Kidney glomerular epithelial cell (primary cell): ENCODE results near the gene SP9.
"Not testable (repeated sequence)": the region's sequence is repeated elsewhere in the genome, so short reads cannot be mapped to it uniquely, and the experiment has no call there.

Experiments used
- DNase-seq: peaks from one replicate; lab custom pipeline; 2025; lab: John Stamatoyannopoulos, UW

SP9 gene

GRCh38 chr2:174344716-174345461, 10.1 kb downstream of the SP9 start:
- DNase-seq = peak; percentile 39

DNA sequence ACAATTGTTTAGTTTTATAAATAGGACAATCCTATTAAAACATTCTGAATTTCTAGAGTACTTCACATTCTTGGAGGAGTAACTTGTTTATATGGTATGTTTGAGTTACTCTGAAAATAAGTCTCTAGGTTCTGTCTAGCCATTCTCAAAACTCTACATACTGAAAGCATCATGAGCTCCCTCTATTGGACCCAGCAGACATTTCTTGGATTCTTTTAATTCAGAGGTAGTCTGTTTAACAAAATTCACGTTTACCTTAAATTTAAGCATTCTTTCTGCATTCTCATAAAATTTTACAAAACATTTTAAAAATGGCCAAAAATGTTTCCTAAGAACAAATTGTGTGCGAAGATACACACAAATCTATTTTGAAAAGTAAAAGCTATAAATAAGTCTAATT, 15.3 kb downstream of the SP9 start:
- peak; percentile 17 for DNase-seq

DNA sequence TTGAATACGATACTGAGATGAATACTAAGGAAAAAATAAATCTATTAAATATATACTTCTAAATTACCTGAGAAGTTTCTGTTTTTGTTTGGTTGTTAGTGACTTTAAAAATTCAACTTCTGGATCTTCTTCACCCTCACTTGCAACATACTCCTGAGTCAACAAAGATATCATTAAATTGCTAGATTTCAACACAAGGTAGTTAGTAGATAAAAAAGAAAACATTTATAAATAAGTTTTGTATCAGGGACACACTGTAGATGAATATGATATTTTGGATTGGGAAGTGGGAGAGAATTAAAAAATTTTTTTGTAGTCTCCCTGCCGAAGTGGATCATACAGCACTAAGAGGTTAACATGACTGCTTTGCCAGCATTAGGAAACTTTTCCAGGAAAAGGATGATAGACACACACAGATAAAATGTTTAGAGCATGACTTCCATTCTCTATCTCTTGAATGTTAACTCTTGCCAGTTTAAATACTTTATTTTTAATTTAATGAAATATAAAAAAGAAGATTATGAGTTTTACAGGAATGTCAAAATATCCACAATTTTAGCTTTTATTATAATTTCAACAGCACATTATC, 15.9 kb downstream of the SP9 start:
- DNase-seq = no peak

DNA sequence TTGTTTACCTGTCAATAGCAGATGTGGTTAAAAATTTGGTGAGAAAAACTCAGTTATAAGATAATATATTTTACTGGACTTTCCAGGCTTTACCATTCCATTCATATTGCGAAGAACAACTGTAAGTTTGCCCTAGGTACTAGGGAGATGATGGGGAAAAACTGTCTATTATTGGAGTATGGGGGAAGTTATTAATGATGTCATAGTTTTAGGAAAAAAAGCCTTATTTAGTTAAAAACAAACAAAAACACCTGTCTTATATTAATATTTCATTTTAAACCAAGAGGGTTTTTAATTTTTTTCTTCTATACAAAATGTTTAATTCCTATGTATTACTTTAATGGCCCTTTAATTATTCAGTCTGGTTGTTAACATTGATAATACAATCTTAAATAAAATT, 18.2 kb downstream of the SP9 start:
- DNase-seq = no peak

DNA sequence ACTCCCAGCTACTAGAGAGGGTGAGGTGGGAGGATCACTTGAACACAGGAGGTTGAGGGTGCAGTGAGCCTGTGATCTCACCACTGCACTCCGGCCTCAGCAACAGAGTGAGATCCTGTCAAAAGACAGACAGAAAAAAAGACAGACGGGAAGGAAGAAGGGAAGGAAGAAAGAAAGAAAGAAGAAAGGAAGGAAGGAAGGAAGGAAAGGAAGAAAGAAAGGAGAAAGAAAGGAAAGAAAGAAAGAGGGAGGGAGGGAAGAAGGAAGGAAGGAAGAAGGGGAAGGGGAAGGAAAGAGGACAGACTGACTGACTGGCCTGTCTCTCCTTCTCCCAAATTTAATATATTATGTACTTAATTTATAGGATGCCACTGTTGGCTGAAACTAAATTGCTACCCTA, 21.6 kb downstream of the SP9 start:
- DNase-seq = no peak

DNA sequence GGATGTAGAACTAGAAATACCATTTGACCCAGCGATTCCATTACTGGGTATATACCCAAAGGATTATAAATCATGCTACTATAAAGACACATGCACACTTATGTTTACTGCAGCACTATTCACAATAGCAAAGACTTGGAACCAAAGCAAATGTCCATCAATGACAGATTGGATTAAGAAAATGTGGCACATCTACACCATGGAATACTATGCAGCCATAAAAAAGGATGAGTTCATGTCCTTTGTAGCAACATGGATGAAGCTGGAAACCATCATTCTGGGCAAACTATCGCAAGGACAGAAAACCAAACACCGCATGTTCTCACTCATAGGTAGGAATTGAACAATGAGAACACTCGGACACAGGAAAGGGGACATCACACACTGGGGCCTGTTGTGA, 24.9 kb downstream of the SP9 start:
- DNase-seq = not testable (repeated sequence)

DNA sequence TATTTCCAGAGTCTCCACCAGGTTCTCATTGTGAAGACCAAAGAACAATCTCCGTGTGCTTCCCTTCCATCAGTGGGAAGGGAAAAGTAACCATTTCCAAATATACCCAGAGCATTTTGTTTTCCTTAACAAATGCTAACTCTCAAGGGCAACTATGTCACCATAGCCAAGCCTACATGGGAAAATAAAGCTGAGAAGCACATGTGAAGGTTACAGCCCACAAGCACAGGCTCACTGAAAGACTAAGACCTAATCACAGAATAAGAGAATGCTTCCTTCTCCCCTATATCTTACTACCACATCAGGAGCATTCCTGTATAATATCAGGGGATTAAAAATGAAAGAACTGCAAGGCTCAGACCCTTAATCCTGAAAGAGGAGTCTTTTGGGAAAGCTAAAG, 28.2 kb downstream of the SP9 start:
- no peak for DNase-seq

- DNase-seq = not testable (repeated sequence)
Observed at GRCh38 chr2:174363492-174364225, 28.9 kb downstream of the SP9 start.

DNA sequence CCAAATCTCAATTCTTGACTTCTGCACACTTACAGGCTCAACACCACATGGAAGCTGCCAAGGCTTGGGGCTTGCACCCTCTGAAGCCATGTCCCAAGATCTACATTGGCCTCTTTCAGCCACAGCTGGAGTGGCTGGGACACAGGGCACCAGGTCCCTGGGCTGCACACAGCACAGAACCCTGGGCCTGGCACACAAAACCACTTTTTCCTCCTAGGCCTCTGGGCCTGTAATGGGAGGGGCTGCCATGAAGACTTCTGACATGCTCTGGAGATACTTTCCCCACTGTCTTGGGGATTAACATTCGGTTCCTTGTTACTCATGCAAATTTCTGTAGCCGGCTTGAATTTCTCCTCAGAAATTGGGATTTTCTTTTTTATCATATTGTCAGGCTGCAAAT, 29.9 kb downstream of the SP9 start:
- DNase-seq = no peak

DNA sequence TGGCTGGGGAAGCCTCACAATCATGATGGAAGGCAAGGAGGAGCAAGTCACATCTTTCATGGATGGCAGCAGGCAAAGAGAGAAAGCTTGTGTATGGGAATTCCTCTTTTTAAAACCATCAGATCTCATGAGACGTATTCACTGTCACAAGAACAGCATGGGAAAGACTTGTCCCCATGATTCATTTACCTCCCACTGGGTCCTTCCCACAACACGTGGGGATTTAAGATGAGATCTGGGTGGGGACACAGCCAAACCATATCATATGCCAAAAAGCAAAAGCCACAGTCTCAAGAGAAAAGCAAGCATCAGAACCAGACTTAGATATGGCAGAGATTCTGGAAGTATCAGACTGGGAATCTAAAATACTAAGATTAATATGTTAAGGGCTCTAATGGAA, 30.8 kb downstream of the SP9 start:
- no peak for DNase-seq

GRCh38 chr2:174368691-174369090, 33.9 kb downstream of the SP9 start:
- DNase-seq = no peak

GRCh38 chr2:174376967-174377366, 42.2 kb downstream of the SP9 start:
- no peak for DNase-seq

DNA sequence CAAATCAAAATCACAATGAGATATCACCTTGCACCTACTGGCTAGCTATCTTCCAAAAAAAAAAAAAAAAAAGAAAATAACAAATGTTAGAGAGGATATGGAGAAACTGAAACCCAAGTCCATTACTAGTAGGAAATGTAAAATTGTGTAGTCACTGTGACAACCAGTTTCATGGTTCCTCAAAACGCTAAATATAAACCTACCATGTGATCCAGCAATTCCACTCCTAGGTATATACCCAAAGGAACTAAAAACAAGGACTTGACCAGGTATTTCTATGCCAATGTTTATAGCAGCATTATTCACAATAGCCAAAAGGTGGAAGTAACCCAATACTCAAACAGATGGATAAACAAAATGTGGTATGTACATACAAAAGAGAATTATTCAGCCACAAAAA, 49.0 kb downstream of the SP9 start:
- DNase-seq = no peak

- no peak for DNase-seq
Observed at GRCh38 chr2:174385201-174385600, 50.4 kb downstream of the SP9 start.
